Fibroblast of skin of abdomen (primary cell): Measurements from ENCODE around the gene ACKR3.
A peak's percentile ranks its signal among the peaks of the same experiment; 100 is the strongest.

Source experiments
- DNase-seq: peaks from one replicate; pipeline ENCODE4 v3.0.0-alpha.2; 2013

ACKR3 gene

GRCh38 chr2:236550290-236550689, 19.3 kb upstream of the ACKR3 start:
- DNase-seq, result no peak

GRCh38 chr2:236550701-236551465, 18.7 kb upstream of the ACKR3 start:
- no peak for DNase-seq

GRCh38 chr2:236551471-236552211, 18.0 kb upstream of the ACKR3 start:
- DNase-seq, result no peak

DNA sequence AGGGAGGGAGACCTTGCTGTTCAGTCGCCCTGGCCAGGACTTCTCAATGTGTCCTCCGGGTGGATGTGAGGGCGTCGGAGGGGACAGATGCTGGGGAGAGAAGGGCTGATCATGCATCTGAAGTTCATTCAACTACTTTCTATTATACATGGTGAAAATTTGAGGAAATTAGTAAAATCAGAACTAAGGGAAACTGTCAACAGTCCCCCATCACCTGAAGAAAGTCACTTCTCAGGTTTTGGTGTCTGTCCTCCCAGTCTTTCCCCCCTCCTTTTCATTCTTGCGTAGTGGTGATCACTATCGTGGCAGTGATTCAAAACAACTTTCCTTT, 17.4 kb upstream of the ACKR3 start:
- DNase-seq, result no peak

DNA sequence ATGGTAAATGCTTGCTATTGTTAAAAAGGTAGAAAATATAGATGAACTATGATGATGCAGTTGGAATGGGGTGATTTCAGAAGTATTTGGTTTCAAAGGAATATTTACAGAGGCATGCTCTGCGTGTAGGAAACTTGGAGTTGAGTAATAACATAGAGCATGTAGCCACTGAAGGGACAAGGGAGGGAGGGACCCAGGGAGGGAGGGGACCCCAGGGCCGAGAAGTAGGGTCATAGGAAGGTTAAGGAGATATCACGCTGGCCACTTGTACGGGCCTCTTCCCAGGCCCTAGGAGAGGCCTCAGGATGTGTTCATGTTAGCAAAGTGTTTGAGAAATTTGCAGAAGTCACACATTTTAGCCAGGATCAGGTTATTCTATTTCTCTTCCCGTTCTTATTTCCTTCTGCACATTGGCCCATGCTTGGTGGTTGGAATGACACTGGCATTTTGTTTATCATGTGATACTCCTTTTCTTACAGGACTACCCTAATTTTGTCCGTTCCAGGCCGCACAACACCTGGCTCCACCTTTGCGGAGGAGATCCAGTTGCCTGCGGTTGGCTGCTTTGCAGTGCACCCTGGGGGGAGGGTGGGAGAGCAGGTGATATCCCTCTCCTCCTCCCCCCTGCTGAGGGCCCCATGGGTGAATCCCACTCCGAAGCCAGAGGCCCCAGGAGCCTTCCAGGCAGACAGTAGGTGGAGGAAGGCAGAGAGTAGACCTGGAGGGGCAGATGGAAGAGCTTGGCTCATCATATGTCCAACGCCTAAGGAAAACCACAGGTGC, 16.9 kb upstream of the ACKR3 start:
- no peak for DNase-seq

GRCh38 chr2:236553522-236553921, 16.1 kb upstream of the ACKR3 start:
- no peak for DNase-seq

DNA sequence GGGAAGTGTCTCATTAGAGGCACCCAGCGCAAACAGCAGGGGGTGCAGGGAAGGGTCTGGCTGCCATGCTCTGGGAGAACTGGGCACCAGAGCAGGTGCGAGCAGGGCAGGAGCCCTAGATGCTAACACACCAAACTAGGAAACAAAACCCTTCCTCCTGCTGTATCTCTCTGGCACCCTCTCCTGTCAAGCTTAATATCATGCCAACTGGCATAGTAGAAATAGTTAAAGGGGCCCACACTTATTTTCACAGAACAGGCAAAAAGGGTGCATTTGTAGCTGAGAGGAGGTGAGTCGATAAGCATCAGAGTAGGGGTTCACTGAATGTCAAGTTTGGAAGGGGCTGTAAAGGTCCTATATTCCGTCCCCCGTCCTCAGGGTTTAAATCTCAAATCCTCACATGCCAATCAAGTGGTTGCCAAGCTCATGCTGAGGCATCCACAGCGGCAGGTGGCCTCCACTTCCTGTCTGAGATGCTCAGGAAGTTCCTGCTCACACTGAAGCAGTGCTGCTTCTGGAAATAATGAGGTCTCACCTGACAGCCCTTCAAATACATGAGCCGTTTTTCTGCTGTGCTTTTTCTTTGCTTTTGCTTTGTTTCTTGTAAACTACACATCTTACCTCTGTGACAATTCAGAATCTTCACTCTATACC, 14.9 kb upstream of the ACKR3 start:
- DNase-seq, result no peak

DNA sequence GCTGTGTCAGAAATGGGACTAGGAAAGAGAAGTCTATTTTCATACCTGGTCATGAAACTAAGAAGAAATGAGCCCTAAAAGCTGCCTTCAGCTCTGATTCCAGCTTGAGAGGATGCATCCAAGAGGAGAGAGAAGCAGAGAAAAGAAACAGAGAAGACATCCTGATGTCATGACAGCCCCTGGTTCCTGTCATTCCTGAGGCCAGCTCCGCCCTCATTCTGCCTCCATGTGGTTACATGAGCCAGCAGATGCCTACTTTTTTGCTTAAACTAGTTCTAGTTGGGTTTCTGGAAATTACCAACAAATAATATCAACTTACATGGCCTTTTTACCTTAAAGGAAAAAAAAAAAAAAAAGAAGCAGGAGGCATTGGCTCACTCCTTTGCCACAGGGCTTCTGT, 14.1 kb upstream of the ACKR3 start:
- DNase-seq, result no peak

GRCh38 chr2:236557306-236558030, 12.2 kb upstream of the ACKR3 start:
- peak; percentile 58 for DNase-seq

DNA sequence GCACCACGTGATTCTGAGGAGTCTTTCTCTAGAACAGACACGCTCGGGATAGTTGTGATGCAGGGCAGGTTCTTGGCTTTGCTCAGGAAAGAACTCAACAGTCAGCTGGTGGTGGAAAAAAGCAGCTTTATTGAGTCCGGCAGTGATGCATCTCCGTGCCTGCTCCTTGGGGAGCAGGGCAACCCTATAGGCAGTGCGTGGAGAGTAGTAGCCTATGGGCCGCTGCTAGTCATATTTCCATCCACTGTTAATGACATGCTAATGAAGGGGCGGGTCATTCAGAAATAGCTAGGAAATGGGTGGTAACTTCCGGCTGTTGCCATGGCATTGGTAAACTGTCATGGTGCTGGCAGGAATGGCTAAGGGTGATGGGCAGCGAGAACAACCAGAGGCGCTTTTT, 11.6 kb upstream of the ACKR3 start:
- no peak for DNase-seq

- DNase-seq, result peak; percentile 33
Measured at GRCh38 chr2:236558993-236559978, 10.3 kb upstream of the ACKR3 start.

GRCh38 chr2:236561874-236562273, 7.8 kb upstream of the ACKR3 start:
- DNase-seq, result no peak

- no peak for DNase-seq
Measured at GRCh38 chr2:236562434-236562833, 7.2 kb upstream of the ACKR3 start.

- no peak for DNase-seq
Measured at GRCh38 chr2:236563953-236564352, 5.7 kb upstream of the ACKR3 start.

- no peak for DNase-seq
Measured at GRCh38 chr2:236565212-236565611, 4.4 kb upstream of the ACKR3 start.

- no peak for DNase-seq
Measured at GRCh38 chr2:236565879-236566402, 3.7 kb upstream of the ACKR3 start.

DNA sequence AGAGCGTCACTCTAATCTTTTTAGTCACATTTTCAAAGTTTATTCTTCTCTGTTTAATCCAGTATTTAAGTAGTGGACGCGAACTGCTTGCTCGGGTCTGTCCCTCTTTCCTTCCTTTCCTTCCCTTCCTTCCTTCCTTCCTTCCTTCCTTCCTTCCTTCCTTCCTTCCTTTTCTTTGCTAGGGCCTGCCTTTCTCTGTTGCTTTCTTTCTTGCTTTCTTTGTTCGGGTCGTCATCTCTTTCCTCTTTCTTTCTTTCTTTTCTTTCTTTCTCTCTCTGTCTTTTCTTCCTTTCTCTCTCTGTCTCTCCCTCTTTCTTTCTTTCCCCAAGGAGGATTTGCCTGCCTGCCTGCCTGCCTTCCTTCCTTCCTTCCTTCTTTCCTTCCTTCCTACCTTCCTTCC, 3.0 kb upstream of the ACKR3 start:
- DNase-seq, result no peak

GRCh38 chr2:236568068-236568921, 1.3 kb upstream of the ACKR3 start:
- DNase-seq, result peak; percentile 35

- DNase-seq, result no peak
Measured at GRCh38 chr2:236568922-236569572, 578 bp upstream of the ACKR3 start.
